Measurements from ENCODE around the gene ASB16. TPM values are rescaled to one million over a fixed set of nuclear protein-coding genes. Genes with fewer than 3 reads are reported as not detected.

ASB16 gene
- total RNA-seq, 2 experiments from 2014 or later: 0.14 TPM

DNA sequence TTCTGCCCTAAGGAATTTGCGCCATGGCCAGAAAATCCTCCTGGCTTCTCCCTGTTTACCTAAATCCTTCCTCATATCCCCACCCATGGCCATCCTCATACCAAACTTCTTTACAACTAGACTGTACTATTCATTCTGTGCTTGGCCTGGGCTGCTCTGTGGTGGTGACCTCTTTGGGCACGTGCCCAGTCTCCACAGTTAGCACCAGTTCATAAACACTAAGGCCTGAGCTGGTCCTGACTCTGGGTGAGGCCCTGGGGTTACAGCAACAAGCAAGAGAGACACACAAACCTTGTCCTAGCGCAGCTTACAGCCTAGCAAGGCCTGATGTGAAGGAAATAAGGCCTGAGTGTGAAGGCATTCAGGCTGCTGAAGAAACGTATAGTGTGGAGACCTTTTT, 32.3 kb downstream of the ASB16 start:
- Mint-ChIP-seq H3K4me1 (peaks cover 36% of the 10 kb centered on the region), H3K9me3 (ENCODE audit: low read depth) (no peaks in the 10 kb centered on the region), H3K27ac (peak overlapping the region; percentile 20), H3K36me3 (ENCODE audit: low read depth) (peaks cover 16% of the 10 kb centered on the region), H3K27me3 (no peaks in the 10 kb centered on the region), H3K4me3 (no peak overlapping the region)
- POLR2A ChIA-PET: interaction anchor here (0.6 kb wide), 2 partner anchors 19 to 309 kb away, joined by 3 read pairs; no protein-coding TSS in a partner anchor
- CTCF ChIA-PET: interaction anchor here (1.9 to 3.4 kb wide), 5 partner anchors 14 to 142 kb away, joined by 7 to 28 read pairs (median 12); partner anchors contain the start of genes GRN and TMUB2
- DNase-seq (no peak), ATAC-seq (no peak)
- intact Hi-C loops (cut with DNase I, micrococcal nuclease): loop anchor here (5.0 to 10.0 kb wide), 3 partner anchors 125 to 850 kb away; partner anchors contain the start of genes DCAKD (in 1 of the 2) and GPATCH8 (in 1 of the 2)

DNA sequence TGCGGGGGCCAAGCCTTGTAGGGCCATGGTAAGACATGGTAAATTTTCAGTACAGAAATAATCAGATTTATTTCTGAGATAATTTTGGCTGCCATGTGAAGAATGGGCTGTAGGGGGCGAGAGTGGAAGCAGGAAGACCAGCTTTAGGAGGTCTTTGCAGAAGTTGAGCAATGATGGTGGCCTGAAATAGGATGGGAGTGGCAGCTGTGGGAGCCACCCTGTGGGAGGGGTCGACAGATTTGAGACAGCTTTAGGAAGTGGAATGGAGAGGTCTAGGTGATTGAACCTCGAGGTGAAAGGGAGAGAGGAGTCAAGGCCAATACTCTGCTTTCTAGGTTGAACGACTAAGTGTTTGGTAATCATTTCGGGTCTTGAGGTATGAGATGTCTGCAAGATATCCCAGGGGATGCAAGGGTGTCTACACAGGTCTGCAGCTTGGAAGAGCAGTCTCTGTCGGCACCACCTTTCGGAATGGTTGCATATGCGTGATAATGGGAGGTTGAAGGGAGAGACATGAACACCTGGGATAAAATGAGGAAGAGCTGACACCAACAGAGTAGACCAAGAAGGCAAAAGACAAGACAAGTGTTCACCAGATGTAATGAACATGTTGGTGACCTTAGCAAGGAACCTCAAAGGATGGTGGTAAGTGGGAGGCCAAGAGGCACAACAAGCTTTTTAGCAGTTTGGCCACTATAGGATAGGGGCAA, 33.4 kb downstream of the ASB16 start:
- ATAC-seq (no peak), DNase-seq (peak; percentile 73)
- Mint-ChIP-seq H3K27me3 (no peaks in the 10 kb centered on the region), H3K27ac (peak overlapping the region; percentile 56), H3K36me3 (ENCODE audit: low read depth) (peaks cover 24% of the 10 kb centered on the region), H3K4me1 (peaks cover 38% of the 10 kb centered on the region), H3K4me3 (no peak overlapping the region), H3K9me3 (ENCODE audit: low read depth) (no peaks in the 10 kb centered on the region)
- POLR2A ChIA-PET: interaction anchor here (0.6 kb wide), 2 partner anchors 944 to 1209 kb away, joined by 6 to 7 read pairs; partner anchors contain the start of gene HEXIM1
- CTCF ChIA-PET: interaction anchor here (0.7 to 3.4 kb wide), 19 partner anchors 11 to 319 kb away, joined by 3 to 28 read pairs (median 4); partner anchors contain the start of genes GRN and TMUB2
- intact Hi-C loops (cut with DNase I, micrococcal nuclease): loop anchor here (5.0 to 10.0 kb wide), 3 partner anchors 123 to 848 kb away; partner anchors contain the start of genes DCAKD (in 1 of the 2) and GPATCH8 (in 1 of the 2)

DNA sequence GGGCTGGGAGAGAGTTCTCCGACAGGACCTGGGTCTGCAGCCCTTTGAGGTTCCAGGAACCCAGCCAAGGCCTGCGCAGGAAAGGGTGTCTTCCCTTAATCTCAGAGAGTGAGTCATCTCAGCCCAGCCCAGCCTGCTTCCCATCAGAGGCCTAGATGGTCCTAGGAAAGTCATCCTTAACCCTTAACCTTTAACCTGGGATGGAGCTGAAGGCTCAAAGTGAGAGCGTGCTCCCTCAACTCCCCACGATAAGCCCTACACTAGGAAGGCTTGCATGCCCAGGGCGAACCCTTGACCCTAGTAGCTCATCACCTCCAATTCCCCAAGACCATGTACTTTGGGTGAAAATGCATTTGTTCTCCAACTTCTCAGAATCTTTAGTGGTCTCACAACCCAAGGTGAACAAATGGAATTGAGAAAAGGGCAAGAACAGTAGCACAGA, 34.0 kb downstream of the ASB16 start:
- intact Hi-C loops (cut with DNase I, micrococcal nuclease): loop anchor here (5.0 to 10.0 kb wide), 3 partner anchors 123 to 848 kb away; partner anchors contain the start of genes DCAKD (in 1 of the 2) and GPATCH8 (in 1 of the 2)
- Mint-ChIP-seq H3K4me3 (no peak overlapping the region), H3K4me1 (peaks cover 43% of the 10 kb centered on the region), H3K36me3 (ENCODE audit: low read depth) (peaks cover 28% of the 10 kb centered on the region), H3K27me3 (no peaks in the 10 kb centered on the region), H3K27ac (peak overlapping the region; percentile 55), H3K9me3 (ENCODE audit: low read depth) (no peaks in the 10 kb centered on the region)
- CTCF ChIA-PET: interaction anchor here (0.7 to 3.4 kb wide), 14 partner anchors 12 to 319 kb away, joined by 3 to 28 read pairs (median 4); partner anchors contain the start of gene TMUB2
- DNase-seq (no peak), ATAC-seq (no peak)
- POLR2A ChIA-PET: interaction anchor here (0.6 kb wide), 1 partner anchor 944 kb away, joined by 6 read pairs; the partner anchor contains the start of gene HEXIM1

DNA sequence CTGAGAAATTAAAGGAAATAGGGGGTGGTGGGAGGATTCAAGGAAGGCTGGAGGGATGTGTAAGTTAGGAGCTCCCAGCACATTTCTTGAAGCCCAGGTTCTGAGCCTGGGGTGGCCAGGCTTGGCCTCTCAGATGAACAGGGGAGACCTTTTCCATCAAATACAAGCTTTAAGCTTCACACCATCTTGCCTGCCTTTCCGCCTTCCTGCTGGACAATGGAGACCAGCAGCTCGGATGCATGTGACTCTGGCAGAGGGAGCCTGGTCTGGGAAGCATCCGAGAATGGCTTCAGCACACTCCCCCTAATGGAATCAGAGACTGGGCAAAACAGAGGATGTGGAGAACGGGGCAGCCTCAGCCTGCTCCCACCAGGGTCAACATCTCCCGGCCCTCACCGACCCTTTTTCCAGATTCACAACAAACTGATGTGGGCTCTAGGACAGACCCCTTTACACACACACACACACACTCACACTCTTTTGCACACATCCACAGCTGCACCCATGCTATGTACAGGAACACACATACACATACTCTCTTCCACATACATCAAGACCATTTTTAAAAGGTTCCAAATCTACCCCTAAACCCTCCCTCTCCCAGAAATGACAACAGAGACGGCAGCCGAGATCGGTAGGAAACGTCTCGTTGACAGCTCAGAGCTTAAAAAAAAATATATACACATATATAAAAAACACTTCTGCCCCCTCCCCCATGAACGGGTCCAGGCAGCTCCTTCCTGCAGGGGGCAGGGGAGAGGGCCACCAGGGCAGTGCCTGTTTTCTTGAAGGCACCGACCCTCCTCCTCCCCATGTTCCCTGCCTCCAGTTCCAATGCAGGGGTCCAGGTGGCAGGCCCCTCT, 35.7 kb downstream of the ASB16 start:
- H3K36me3 Mint-ChIP-seq (ENCODE audit: low read depth): peaks cover 38% of the 10 kb centered on the region
- intact Hi-C loops (cut with DNase I, micrococcal nuclease): loop anchor here in 1 of 2 experiments (10.0 kb wide), 1 partner anchor 299 kb away; the partner anchor contains the start of gene GPATCH8
- H3K9me3 Mint-ChIP-seq (ENCODE audit: low read depth): no peaks in the 10 kb centered on the region
- peaks cover 50% of the 10 kb centered on the region for H3K4me1 Mint-ChIP-seq
- ChIA-PET POLR2A (interaction anchor here (0.7 kb wide), 2 partner anchors 11 to 57 kb away, joined by 3 read pairs; no protein-coding TSS in a partner anchor), CTCF (interaction anchor here (0.6 to 2.0 kb wide), 8 partner anchors 11 to 297 kb away, joined by 3 to 13 read pairs (median 3); partner anchors contain the start of genes GPATCH8 and GRN)
- peak overlapping the region; percentile 24 for H3K27ac Mint-ChIP-seq
- ATAC-seq (no peak), DNase-seq (peak; percentile 43)
- H3K27me3 Mint-ChIP-seq: no peaks in the 10 kb centered on the region
- H3K4me3 Mint-ChIP-seq: no peak overlapping the region

DNA sequence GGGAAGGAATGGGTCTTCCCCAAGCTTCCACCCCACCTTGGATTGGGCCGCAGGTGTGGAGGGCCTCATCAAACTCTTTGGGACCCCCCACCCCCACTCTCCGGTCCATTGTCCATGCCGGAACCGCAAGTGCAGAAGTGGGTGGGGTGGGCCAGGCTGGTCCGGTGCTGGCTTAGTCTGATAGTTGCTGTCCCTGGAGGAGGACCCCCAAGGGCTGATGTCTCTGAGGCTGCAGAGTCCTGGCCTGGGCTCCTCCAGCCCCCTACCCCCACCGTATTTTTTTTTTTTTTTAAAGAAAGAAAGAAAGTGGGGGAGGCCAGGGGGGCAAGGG, 36.3 kb downstream of the ASB16 start:
- no peaks in the 10 kb centered on the region for H3K27me3 Mint-ChIP-seq
- no peak for DNase-seq
- ChIA-PET CTCF (interaction anchor here (1.0 to 2.0 kb wide), 3 partner anchors 10 to 138 kb away, joined by 3 to 13 read pairs (median 6); partner anchors contain the start of gene GRN), POLR2A (interaction anchor here (0.6 to 0.7 kb wide), 2 partner anchors 13 to 58 kb away, joined by 3 read pairs; partner anchors contain the start of gene UBTF)
- no peaks in the 10 kb centered on the region for H3K9me3 Mint-ChIP-seq (ENCODE audit: low read depth)
- H3K4me3 Mint-ChIP-seq: no peak overlapping the region
- intact Hi-C loops (cut with DNase I, micrococcal nuclease): loop anchor here in 1 of 2 experiments (10.0 kb wide), 1 partner anchor 298 kb away; the partner anchor contains the start of gene GPATCH8
- H3K27ac Mint-ChIP-seq: no peak overlapping the region
- H3K4me1 Mint-ChIP-seq: peaks cover 53% of the 10 kb centered on the region
- peaks cover 41% of the 10 kb centered on the region for H3K36me3 Mint-ChIP-seq (ENCODE audit: low read depth)
- ATAC-seq: no peak

DNA sequence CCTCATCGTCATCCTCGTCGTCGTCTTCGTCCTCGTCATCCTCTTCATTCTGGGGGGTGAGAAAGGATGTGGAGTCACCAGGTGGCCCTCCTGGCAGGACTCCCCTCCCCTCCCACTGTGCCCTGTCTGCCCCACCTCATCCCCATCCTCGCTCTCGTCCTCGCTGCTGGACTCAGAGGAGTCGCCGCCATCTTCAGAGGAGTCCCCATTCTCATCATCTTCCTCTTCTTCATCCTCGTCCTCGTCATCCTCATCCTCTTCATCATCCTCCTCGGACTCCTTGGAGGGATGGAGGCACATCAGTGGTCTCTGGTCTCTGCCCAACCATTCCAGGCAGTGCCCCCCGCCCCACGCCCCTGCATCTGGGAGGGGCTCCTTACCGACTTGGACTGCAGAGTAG, 36.8 kb downstream of the ASB16 start:
- Mint-ChIP-seq H3K4me3 (no peak overlapping the region), H3K36me3 (ENCODE audit: low read depth) (peaks cover 44% of the 10 kb centered on the region), H3K4me1 (peaks cover 53% of the 10 kb centered on the region), H3K27ac (no peak overlapping the region), H3K9me3 (ENCODE audit: low read depth) (no peaks in the 10 kb centered on the region), H3K27me3 (no peaks in the 10 kb centered on the region)
- CTCF ChIA-PET: interaction anchor here (2.0 to 4.6 kb wide), 2 partner anchors 13 to 124 kb away, joined by 6 to 43 read pairs; no protein-coding TSS in a partner anchor
- intact Hi-C loops (cut with DNase I, micrococcal nuclease): loop anchor here in 1 of 2 experiments (10.0 kb wide), 1 partner anchor 297 kb away; the partner anchor contains the start of gene GPATCH8
- POLR2A ChIA-PET: interaction anchor here (0.6 kb wide), 1 partner anchor 12 kb away, joined by 3 read pairs; the partner anchor contains the start of gene UBTF
- DNase-seq (no peak), ATAC-seq (no peak)

DNA sequence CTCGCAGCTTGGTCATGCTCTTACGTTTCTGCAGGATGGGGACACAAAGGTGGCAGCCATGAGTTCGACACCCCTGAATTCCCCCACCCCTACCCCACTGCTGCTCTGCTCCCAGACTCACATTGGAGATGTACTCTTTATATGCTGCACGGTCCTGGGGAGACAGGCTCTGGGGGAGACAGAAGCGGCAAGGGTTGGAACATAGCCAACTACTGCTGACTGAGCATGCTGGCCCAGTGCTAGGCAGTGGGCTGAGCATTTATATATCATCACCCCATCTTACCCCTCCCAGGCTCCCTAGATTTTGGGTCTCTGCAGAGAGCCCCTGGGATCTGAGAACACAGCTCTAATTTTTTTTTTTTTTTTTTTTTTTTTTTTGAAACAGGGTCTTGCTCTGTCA, 37.2 kb downstream of the ASB16 start:
- peaks cover 45% of the 10 kb centered on the region for H3K36me3 Mint-ChIP-seq (ENCODE audit: low read depth)
- no peaks in the 10 kb centered on the region for H3K27me3 Mint-ChIP-seq
- no peak overlapping the region for H3K27ac Mint-ChIP-seq
- ATAC-seq (no peak), DNase-seq (no peak)
- intact Hi-C loops (cut with DNase I, micrococcal nuclease): loop anchor here in 1 of 2 experiments (10.0 kb wide), 1 partner anchor 297 kb away; the partner anchor contains the start of gene GPATCH8
- CTCF ChIA-PET: interaction anchor here (4.6 kb wide), 1 partner anchor 124 kb away, joined by 43 read pairs; no protein-coding TSS in a partner anchor
- POLR2A ChIA-PET: no interaction called here
- no peaks in the 10 kb centered on the region for H3K9me3 Mint-ChIP-seq (ENCODE audit: low read depth)
- peaks cover 54% of the 10 kb centered on the region for H3K4me1 Mint-ChIP-seq
- no peak overlapping the region for H3K4me3 Mint-ChIP-seq

DNA sequence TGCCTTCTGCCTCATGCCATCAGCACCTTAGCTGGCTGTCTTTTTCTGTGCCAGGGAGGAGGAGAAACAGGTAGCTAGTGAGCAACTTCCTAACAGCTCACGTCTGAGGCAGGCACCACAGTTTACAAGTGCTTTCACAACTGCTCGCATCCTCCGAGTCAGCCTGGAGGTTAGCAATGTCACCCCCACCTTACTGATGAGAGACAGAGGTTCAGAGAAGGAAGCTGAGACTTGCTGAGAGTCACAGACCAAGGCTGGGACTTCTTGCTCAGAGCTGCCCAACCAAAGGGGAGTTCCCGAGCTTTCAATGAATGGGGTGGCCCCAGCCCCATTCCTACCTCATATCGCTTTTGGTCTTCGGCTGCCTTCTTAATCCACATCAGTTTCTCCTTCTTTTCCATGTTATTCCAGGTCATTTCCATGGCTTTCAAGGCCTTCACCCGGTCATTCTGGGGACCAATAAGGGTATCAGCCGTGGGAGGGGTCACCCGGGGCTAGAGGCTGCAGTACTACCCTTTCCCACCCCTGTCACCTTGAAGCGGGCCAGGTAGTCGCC, 39.4 kb downstream of the ASB16 start:
- Mint-ChIP-seq H3K36me3 (ENCODE audit: low read depth) (peaks cover 66% of the 10 kb centered on the region), H3K27ac (peak overlapping the region; percentile 98), H3K4me1 (peaks cover 53% of the 10 kb centered on the region), H3K27me3 (no peaks in the 10 kb centered on the region), H3K4me3 (peak overlapping the region; percentile 79), H3K9me3 (ENCODE audit: low read depth) (no peaks in the 10 kb centered on the region)
- DNase-seq: peak; percentile 86
- intact Hi-C loops (cut with DNase I, micrococcal nuclease): loop anchor here (1.0 to 10.0 kb wide), 10 partner anchors 8 to 685 kb away; partner anchors contain the start of genes GRN (in 2 of the 2), SLC25A39 (in 2 of the 2), EFTUD2 (in 1 of the 2) and GPATCH8 (in 1 of the 2)
- ChIA-PET POLR2A (interaction anchor here (0.6 to 2.0 kb wide), 12 partner anchors 8 to 154 kb away, joined by 3 to 20 read pairs (median 4); partner anchors contain the start of genes FAM171A2, SLC25A39 and TMUB2), CTCF (interaction anchor here (0.5 to 4.6 kb wide), 34 partner anchors 8 to 655 kb away, joined by 3 to 43 read pairs (median 4); partner anchors contain the start of genes ATXN7L3, GRN, SLC25A39 and TMUB2)
- peak; percentile 88 for ATAC-seq

DNA sequence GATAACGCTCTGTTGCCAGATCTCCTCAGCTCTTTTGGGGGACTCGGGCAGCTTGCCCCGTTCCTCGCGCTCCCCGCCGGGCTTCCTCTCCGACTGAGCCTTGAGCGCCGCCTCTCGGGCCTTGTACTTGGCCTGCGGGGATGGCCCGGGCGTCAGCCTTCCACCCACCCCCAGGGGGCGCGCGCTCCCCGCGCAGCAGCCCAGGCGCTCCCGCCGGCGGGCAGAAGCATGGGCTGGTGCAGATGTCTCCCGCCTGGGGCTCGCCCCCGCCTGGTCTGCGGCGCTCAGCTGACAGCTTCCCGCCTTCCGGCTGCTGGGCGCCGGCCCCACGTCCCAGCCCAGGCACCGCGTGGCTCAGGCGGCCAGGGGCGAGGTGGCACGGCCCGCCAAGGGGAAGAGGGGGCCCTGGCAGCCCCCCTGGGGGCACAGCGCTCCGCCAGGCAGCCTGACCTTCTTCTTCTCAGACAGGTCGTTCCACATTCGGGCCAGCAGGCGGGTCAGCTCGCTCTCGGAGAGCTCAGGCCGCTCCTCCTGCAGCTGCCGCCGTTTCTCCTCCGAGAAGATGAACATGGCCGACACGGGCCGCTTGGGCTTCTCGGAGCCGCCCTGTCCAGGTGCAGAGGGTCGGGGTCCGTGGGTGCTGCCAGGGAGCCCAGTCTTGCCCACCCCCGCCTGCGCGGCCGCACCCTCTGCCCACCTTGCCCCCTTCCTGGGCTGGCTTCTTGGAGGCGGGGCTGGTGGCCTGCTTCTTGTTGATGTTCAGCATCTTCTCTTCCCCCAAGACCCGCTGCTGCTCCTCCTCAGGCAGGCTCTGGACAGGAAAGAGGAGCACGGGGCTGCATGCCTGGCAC, 40.1 kb downstream of the ASB16 start:
- intact Hi-C loops (cut with DNase I, micrococcal nuclease): loop anchor here (1.0 to 10.0 kb wide), 9 partner anchors 8 to 684 kb away; partner anchors contain the start of genes GRN (in 2 of the 2), SLC25A39 (in 2 of the 2) and EFTUD2 (in 1 of the 2)
- Mint-ChIP-seq H3K4me1 (peaks cover 60% of the 10 kb centered on the region), H3K36me3 (ENCODE audit: low read depth) (peaks cover 73% of the 10 kb centered on the region), H3K27ac (peak overlapping the region; percentile 98), H3K27me3 (no peaks in the 10 kb centered on the region), H3K9me3 (ENCODE audit: low read depth) (no peaks in the 10 kb centered on the region), H3K4me3 (peak overlapping the region; percentile 79)
- ChIA-PET CTCF (interaction anchor here (0.6 to 4.6 kb wide), 27 partner anchors 8 to 497 kb away, joined by 3 to 43 read pairs (median 5); partner anchors contain the start of genes ATXN7L3, GRN, SLC25A39 and TMUB2), POLR2A (interaction anchor here (0.8 to 2.0 kb wide), 11 partner anchors 8 to 153 kb away, joined by 3 to 20 read pairs (median 5); partner anchors contain the start of genes FAM171A2, SLC25A39 and TMUB2)
- ATAC-seq (peak; percentile 84), DNase-seq (peak; percentile 96)

All from activated CD4-positive, alpha-beta T cell treated with anti-CD3 and anti-CD28 coated beads for 36 hours (primary cell).